Astrocyte (in vitro differentiated cells and primary cell): ENCODE data around the gene MTA3. TPM values are rescaled to one million over a fixed set of nuclear protein-coding genes. Genes with fewer than 3 reads are reported as not detected.

ENCODE experiments used
- DNase-seq: peaks from one replicate; pipeline ENCODE4 v3.0.0-alpha.2; 2010; ENCODE audit warnings: low read depth
- FAIRE-seq: peaks from 2 replicates; lab custom pipeline; 2011; peaks lifted over from hg19 to GRCh38; lab: Jason Lieb, UNC
- H2AFZ ChIP-seq: 2 replicates; pipeline ENCODE4 v1.6.0; 2012; ENCODE audit warnings: low read depth, low read length, inconsistent platforms
- H3K27ac ChIP-seq: 2 replicates; pipeline ENCODE4 v1.5.1; 2011; ENCODE audit warnings: low read depth, low read length, inconsistent platforms
- H3K27me3 ChIP-seq: 2 replicates; pipeline ENCODE4 v1.6.0; 2011; ENCODE audit warnings: low read length, inconsistent platforms; ENCODE audit not compliant: insufficient read depth
- H3K36me3 ChIP-seq: 2 replicates; pipeline ENCODE4 v1.5.1; 2011; ENCODE audit warnings: low read length, inconsistent platforms; ENCODE audit not compliant: insufficient read depth
- H3K4me1 ChIP-seq: 2 replicates; pipeline ENCODE4 v1.5.1; 2011; ENCODE audit warnings: low read length, inconsistent platforms; ENCODE audit not compliant: insufficient read depth
- H3K4me2 ChIP-seq: 2 replicates; pipeline ENCODE4 v1.6.0; 2012; ENCODE audit warnings: low read length, inconsistent platforms
- H3K4me3 ChIP-seq: 2 replicates; pipeline ENCODE4 v1.5.1; 2011; ENCODE audit warnings: low read depth, mild to moderate bottlenecking, low read length, inconsistent platforms; ENCODE audit not compliant: insufficient read depth
- H3K79me2 ChIP-seq: 2 replicates; pipeline ENCODE4 v1.6.0; 2012; ENCODE audit warnings: mild to moderate bottlenecking, low read length, inconsistent platforms; ENCODE audit not compliant: insufficient read depth
- H3K9ac ChIP-seq: 2 replicates; pipeline ENCODE4 v1.6.0; 2012; ENCODE audit warnings: mild to moderate bottlenecking, low read length, inconsistent platforms
- H3K9me3 ChIP-seq: 2 replicates; pipeline ENCODE4 v1.5.1; 2012; ENCODE audit warnings: low read depth, mild to moderate bottlenecking, low read length, inconsistent platforms; ENCODE audit not compliant: insufficient read depth
- H4K20me1 ChIP-seq: 2 replicates; pipeline ENCODE4 v1.6.0; 2012; ENCODE audit warnings: low read length, inconsistent platforms; ENCODE audit not compliant: insufficient read depth
- H3K27ac Mint-ChIP-seq: one replicate; pipeline ENCODE4 v1.8.0; 2021; ENCODE audit warnings: mild to moderate bottlenecking, mixed read lengths; ENCODE audit not compliant: unreplicated experiment
- H3K27me3 Mint-ChIP-seq: one replicate; pipeline ENCODE4 v1.8.0; 2021; ENCODE audit warnings: low read depth, mixed read lengths; ENCODE audit not compliant: unreplicated experiment
- H3K36me3 Mint-ChIP-seq: one replicate; pipeline ENCODE4 v1.8.0; 2021; ENCODE audit warnings: low read depth, mixed read lengths; ENCODE audit not compliant: unreplicated experiment
- H3K4me1 Mint-ChIP-seq: one replicate; pipeline ENCODE4 v1.8.0; 2021; ENCODE audit warnings: low read depth, mixed read lengths; ENCODE audit not compliant: unreplicated experiment
- H3K4me3 Mint-ChIP-seq: one replicate; pipeline ENCODE4 v1.8.0; 2021; ENCODE audit warnings: mild to moderate bottlenecking, moderate library complexity, mixed read lengths; ENCODE audit not compliant: unreplicated experiment
- H3K9me3 Mint-ChIP-seq: one replicate; pipeline ENCODE4 v1.8.0; 2021; ENCODE audit warnings: mild to moderate bottlenecking, mixed read lengths; ENCODE audit not compliant: unreplicated experiment
- EZH2 ChIP-seq: IDR thresholded peaks from 2 replicates; pipeline ENCODE4 v1.6.1; 2012; ENCODE audit warnings: mild to moderate bottlenecking, low read length, inconsistent platforms; ENCODE audit not compliant: insufficient read depth
- total RNA-seq: library from RNA; stranded (reverse); gene quantifications from 2 replicates; pipeline ENCODE4 v1.2.1, GENCODE V29; 2021
- TF ChIP-seq, protein P1 (sequence below): IDR thresholded peaks from 2 replicates; pipeline ENCODE4 v1.5.1; 2011; ENCODE audit warnings: low read depth, mild to moderate bottlenecking, inconsistent platforms, low read length, moderate library complexity; ENCODE audit not compliant: insufficient read depth

Gene MTA3
- total RNA-seq, 1 donor from 2014 or later: 69.4 TPM

DNA sequence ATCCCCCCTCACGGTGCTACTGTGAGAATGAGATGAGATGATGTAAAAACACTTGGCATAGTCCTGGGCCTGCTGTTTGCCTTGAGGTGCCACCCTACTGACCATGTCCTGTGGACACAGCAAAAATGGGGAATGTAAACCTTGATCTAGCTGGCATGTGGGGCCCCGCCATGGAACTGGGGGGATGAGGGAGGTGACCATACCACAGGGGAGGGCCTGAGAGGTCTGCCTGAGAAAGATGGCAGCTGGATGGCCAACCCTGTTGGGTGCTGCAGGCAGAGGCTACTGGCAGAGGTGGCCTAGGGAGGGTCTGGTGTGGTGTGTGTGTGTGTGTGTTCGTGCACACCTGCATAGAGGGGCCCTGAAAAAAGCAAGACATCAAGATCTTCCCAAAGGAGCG, 223.2 kb downstream of the MTA3 start:
- Histone ChIP-seq H3K27me3 (peaks cover 8% of the 10 kb centered on the region), H3K9me3 (no peaks in the 10 kb centered on the region), H2AFZ (no peak overlapping the region), H3K27ac (no peak overlapping the region), H3K4me2 (no peak overlapping the region), H3K4me1 (peaks cover 4% of the 10 kb centered on the region), H3K9ac (no peak overlapping the region), H3K4me3 (no peak overlapping the region), H3K36me3 (no peaks in the 10 kb centered on the region), H3K79me2 (no peaks in the 10 kb centered on the region), H4K20me1 (no peaks in the 10 kb centered on the region)
- Mint-ChIP-seq H3K9me3 (peaks cover 8% of the 10 kb centered on the region), H3K27ac (peak overlapping the region; percentile 79), H3K27me3 (peaks cover 27% of the 10 kb centered on the region), H3K4me1 (peaks cover 21% of the 10 kb centered on the region), H3K36me3 (peaks cover 7% of the 10 kb centered on the region), H3K4me3 (peak overlapping the region; percentile 34)
- no peak for TF ChIP-seq EZH2
- TF ChIP-seq, protein P1, sequence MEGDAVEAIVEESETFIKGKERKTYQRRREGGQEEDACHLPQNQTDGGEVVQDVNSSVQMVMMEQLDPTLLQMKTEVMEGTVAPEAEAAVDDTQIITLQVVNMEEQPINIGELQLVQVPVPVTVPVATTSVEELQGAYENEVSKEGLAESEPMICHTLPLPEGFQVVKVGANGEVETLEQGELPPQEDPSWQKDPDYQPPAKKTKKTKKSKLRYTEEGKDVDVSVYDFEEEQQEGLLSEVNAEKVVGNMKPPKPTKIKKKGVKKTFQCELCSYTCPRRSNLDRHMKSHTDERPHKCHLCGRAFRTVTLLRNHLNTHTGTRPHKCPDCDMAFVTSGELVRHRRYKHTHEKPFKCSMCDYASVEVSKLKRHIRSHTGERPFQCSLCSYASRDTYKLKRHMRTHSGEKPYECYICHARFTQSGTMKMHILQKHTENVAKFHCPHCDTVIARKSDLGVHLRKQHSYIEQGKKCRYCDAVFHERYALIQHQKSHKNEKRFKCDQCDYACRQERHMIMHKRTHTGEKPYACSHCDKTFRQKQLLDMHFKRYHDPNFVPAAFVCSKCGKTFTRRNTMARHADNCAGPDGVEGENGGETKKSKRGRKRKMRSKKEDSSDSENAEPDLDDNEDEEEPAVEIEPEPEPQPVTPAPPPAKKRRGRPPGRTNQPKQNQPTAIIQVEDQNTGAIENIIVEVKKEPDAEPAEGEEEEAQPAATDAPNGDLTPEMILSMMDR: no peak
- no peak for FAIRE-seq
- DNase-seq: no peak

- TF ChIP-seq, protein P1: no peak
- no peak for TF ChIP-seq EZH2
- H3K4me2 ChIP-seq: peak overlapping the region; percentile 85
- Mint-ChIP-seq H3K9me3 (peaks cover 8% of the 10 kb centered on the region), H3K4me3 (peak overlapping the region; percentile 60), H3K36me3 (peaks cover 7% of the 10 kb centered on the region), H3K27ac (peak overlapping the region; percentile 79), H3K4me1 (peaks cover 21% of the 10 kb centered on the region), H3K27me3 (peaks cover 27% of the 10 kb centered on the region)
- no peak overlapping the region for H3K27ac ChIP-seq
- no peaks in the 10 kb centered on the region for H4K20me1 ChIP-seq
- H3K9me3 ChIP-seq: no peaks in the 10 kb centered on the region
- peaks cover 4% of the 10 kb centered on the region for H3K4me1 ChIP-seq
- peak overlapping the region; percentile 62 for H3K9ac ChIP-seq
- H2AFZ ChIP-seq: peak overlapping the region; percentile 79
- FAIRE-seq: no peak
- no peaks in the 10 kb centered on the region for H3K79me2 ChIP-seq
- peaks cover 8% of the 10 kb centered on the region for H3K27me3 ChIP-seq
- no peaks in the 10 kb centered on the region for H3K36me3 ChIP-seq
- no peak for DNase-seq
- H3K4me3 ChIP-seq: peak overlapping the region; percentile 48
These were observed 223.7 kb downstream of the MTA3 start for GRCh38 chr2:42792087-42792582.

DNA sequence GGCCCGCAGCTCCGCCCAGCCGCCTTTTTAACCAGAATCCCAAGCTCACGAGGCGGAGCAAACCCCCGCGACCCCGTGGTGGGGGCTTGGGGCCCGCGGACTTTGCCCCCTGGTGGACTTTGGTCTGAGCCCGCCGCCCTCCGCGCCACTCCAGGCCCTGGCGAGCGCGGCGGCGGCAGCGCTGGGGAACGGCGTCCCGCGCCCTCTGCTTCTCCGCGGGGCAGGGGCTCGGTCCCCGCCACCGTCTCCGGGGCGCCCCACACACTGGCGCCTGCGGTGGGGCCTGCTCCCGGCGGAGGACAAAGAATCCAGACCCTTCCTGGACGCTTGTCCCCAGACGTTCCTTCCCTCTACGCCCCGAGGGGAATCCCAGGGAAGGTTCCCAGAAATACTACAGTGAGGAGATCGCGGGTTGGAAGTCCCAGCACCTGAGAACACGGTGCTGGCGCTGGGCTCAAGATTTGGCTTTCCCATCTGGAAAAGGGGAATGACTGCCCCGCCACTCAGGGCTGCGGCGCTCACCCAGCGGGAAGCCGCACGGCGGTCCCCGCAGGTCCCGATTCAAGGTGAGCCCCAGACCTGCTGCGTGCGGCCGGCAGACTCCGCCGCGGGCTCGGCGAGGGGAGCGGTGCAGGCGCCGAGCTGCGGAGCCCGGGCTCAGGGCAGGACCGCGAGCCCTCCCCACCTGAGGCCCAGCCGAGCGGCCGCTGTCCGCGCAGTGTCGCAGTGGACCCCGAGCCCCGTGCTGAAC, 224.3 kb downstream of the MTA3 start, which contains the start of gene HAAO:
HAAO (minus strand) TSS at position 1 of the 751 bp plus-strand sequence. CDS start 47 bp downstream, outside the sequence.
- Mint-ChIP-seq H3K4me3 (peak within 1 kb of the TSS; percentile 61), H3K27ac (peak within 1 kb of the TSS; percentile 79), H3K36me3 (peaks cover 7% of the 10 kb centered on the region), H3K4me1 (peaks cover 21% of the 10 kb centered on the region), H3K9me3 (peaks cover 8% of the 10 kb centered on the region), H3K27me3 (peaks cover 27% of the 10 kb centered on the region)
- peak within 1 kb of the TSS; percentile 48 for H3K4me3 ChIP-seq
- H3K9ac ChIP-seq: peak within 1 kb of the TSS; percentile 62
- H3K4me1 ChIP-seq: peaks cover 4% of the 10 kb centered on the region
- no peaks in the 10 kb centered on the region for H3K9me3 ChIP-seq
- no peaks in the 10 kb centered on the region for H3K36me3 ChIP-seq
- H3K4me2 ChIP-seq: peak within 1 kb of the TSS; percentile 85
- H2AFZ ChIP-seq: peak within 1 kb of the TSS; percentile 79
- DNase-seq (no peak), FAIRE-seq (no peak)
- H3K27ac ChIP-seq: no peak within 1 kb of the TSS
- H3K79me2 ChIP-seq: no peaks in the 10 kb centered on the region
- peaks cover 8% of the 10 kb centered on the region for H3K27me3 ChIP-seq
- peak; percentile 58 for TF ChIP-seq EZH2
- TF ChIP-seq, protein P1: no peak
- no peaks in the 10 kb centered on the region for H4K20me1 ChIP-seq
